Liver (tissue), 9 donors: ENCODE data around the gene PCDHGA3. TPM values are rescaled to one million over a fixed set of nuclear protein-coding genes. Genes with fewer than 3 reads are reported as not detected.

ENCODE experiments used
- DNase-seq: peaks from one replicate; pipeline ENCODE4 v3.0.0-alpha.2; 2017; ENCODE audit warnings: low spot score
- H3K27ac ChIP-seq, 2 donors: one replicate each; pipeline ENCODE4 v1.7.0; 2013; ENCODE audit warnings: inconsistent platforms in 2 of 2, low read length in 2 of 2, control low read depth in 1 of 2, low read depth in 1 of 2, mild to moderate bottlenecking in 1 of 2
- H3K27me3 ChIP-seq, 4 donors: one replicate each; pipeline versions ENCODE4 v1.6.1 to v1.7.0; 2013; ENCODE audit warnings: low read length in 3 of 4, inconsistent platforms in 1 of 4, mild to moderate bottlenecking in 1 of 4, moderate library complexity in 1 of 4; ENCODE audit not compliant: control insufficient read depth in 4 of 4, insufficient read depth in 4 of 4
- H3K36me3 ChIP-seq, 4 donors: one replicate each; pipeline versions ENCODE4 v1.6.1 to v1.7.0; 2013; ENCODE audit warnings: low read length in 3 of 4, mild to moderate bottlenecking in 3 of 4, low read depth in 1 of 4, moderate library complexity in 1 of 4; ENCODE audit not compliant: control insufficient read depth in 4 of 4, insufficient read depth in 3 of 4
- H3K4me1 ChIP-seq, 4 donors: one replicate each; pipeline versions ENCODE4 v1.6.1 to v1.7.0; 2013; ENCODE audit warnings: low read length in 3 of 4, mild to moderate bottlenecking in 3 of 4, moderate library complexity in 1 of 4; ENCODE audit not compliant: control insufficient read depth in 4 of 4, insufficient read depth in 4 of 4
- H3K4me3 ChIP-seq, 3 donors: one replicate each; pipeline versions ENCODE4 v1.6.1 to v1.7.0; 2013; ENCODE audit warnings: low read length in 3 of 3, control low read depth in 1 of 3, low read depth in 1 of 3, mild to moderate bottlenecking in 1 of 3
- H3K9ac ChIP-seq, 2 donors: one replicate each; pipeline ENCODE4 v1.7.0; 2013; ENCODE audit warnings: low read length in 2 of 2, mild to moderate bottlenecking in 2 of 2, moderate library complexity in 2 of 2, control low read depth in 1 of 2, low read depth in 1 of 2
- H3K9me3 ChIP-seq, 4 donors: one replicate each; pipeline versions ENCODE4 v1.6.1 to v1.7.0; 2013; ENCODE audit warnings: low read length in 3 of 4; ENCODE audit not compliant: control insufficient read depth in 4 of 4
- CTCF ChIP-seq: fragments of 150-350 bp; IDR thresholded peaks from 2 replicates; pipeline ENCODE4 v1.5.1; 2017; ENCODE audit warnings: improper control_type of control experiment, low read depth, low read length; ENCODE audit not compliant: missing input control
- EGR1 ChIP-seq, 2 donors: IDR thresholded peaks; 2 replicates each; pipeline ENCODE4 v1.6.1; 2016 to 2018; ENCODE audit warnings: antibody characterized with exemption in 2 of 2, low read depth in 2 of 2
- FOXA1 ChIP-seq: IDR thresholded peaks from 2 replicates; pipeline ENCODE4 v1.6.1; 2016; ENCODE audit warnings: antibody characterized with exemption
- FOXA2 ChIP-seq: IDR thresholded peaks from 2 replicates; pipeline ENCODE4 v1.6.1; 2016; ENCODE audit warnings: antibody characterized with exemption
- GABPA ChIP-seq, 2 donors: IDR thresholded peaks in 1 of 2; conservative IDR thresholded peaks in 1 of 2; 2 replicates each; pipeline ENCODE4 v1.6.1; 2016; ENCODE audit warnings: antibody characterized with exemption in 2 of 2, mild to moderate bottlenecking in 1 of 2, moderate library complexity in 1 of 2
- HNF4A ChIP-seq, 2 donors: conservative IDR thresholded peaks; 2 replicates each; pipeline ENCODE4 v1.6.1; 2016; ENCODE audit warnings: antibody characterized with exemption in 2 of 2, mild to moderate bottlenecking in 2 of 2
- HNF4G ChIP-seq: IDR thresholded peaks from 2 replicates; pipeline ENCODE4 v1.6.1; 2016; ENCODE audit warnings: antibody characterized with exemption
- JUND ChIP-seq, 2 donors: IDR thresholded peaks; 2 replicates each; pipeline ENCODE4 v1.6.1; 2016; ENCODE audit warnings: antibody characterized with exemption in 2 of 2
- MAX ChIP-seq: IDR thresholded peaks from 2 replicates; pipeline ENCODE4 v1.6.1; 2016; ENCODE audit warnings: antibody characterized with exemption
- NR2F2 ChIP-seq: IDR thresholded peaks from 2 replicates; pipeline ENCODE4 v1.6.1; 2016; ENCODE audit warnings: antibody characterized with exemption
- RAD21 ChIP-seq, 2 donors: IDR thresholded peaks; 2 replicates each; pipeline ENCODE4 v1.6.1; 2016; ENCODE audit warnings: antibody characterized with exemption in 2 of 2, mild to moderate bottlenecking in 2 of 2
- REST ChIP-seq: IDR thresholded peaks from 2 replicates; pipeline ENCODE4 v1.6.1; 2016; ENCODE audit warnings: antibody characterized with exemption, mild to moderate bottlenecking
- RXRA ChIP-seq, 2 donors: IDR thresholded peaks; 2 replicates each; pipeline ENCODE4 v1.6.1; 2017 to 2018; ENCODE audit warnings: antibody characterized with exemption in 2 of 2, mild to moderate bottlenecking in 1 of 2
- SP1 ChIP-seq: IDR thresholded peaks from 2 replicates; pipeline ENCODE4 v1.6.1; 2018; ENCODE audit warnings: antibody characterized with exemption, mild to moderate bottlenecking
- TAF1 ChIP-seq: conservative IDR thresholded peaks from 2 replicates; pipeline ENCODE4 v1.6.1; 2016; ENCODE audit warnings: antibody characterized with exemption, mild to moderate bottlenecking
- YY1 ChIP-seq: IDR thresholded peaks from 2 replicates; pipeline ENCODE4 v1.6.1; 2016; ENCODE audit warnings: antibody characterized with exemption, mild to moderate bottlenecking
- WGBS: extraction: QIAGEN DNeasy Blood & Tissue Kit; methylation state at CpG from one replicate; pipeline ENCODE4 v1.1.7; 2013; 5-methylcytosine and 5-hydroxymethylcytosine counted together
- polyA plus RNA-seq, 2 donors: library from polyadenylated mRNA; stranded (reverse) in 1 of 2; unstranded in 1 of 2; fragments of 200-250 nt in 1 of 2; fragments of >200 nt in 1 of 2; fragmentation: Nextera tagmentation in 1 of 2; extraction: Ambion mirVana in 1 of 2; gene quantifications; one replicate each; pipeline versions ENCODE4 v1.2.1 to v1.2.3, GENCODE V29; 2013 to 2015
- total RNA-seq, 2 donors: library from RNA; depleted of rRNA; stranded (reverse); fragments of >200 nt; gene quantifications; one replicate each; pipeline ENCODE4 v1.2.3, GENCODE V29; 2014
- TF ChIP-seq, protein P1 (sequence below): IDR thresholded peaks from 2 replicates; pipeline ENCODE4 v1.6.1; 2016; ENCODE audit warnings: antibody characterized with exemption
- TF ChIP-seq, protein P2 (sequence below): IDR thresholded peaks from 2 replicates; pipeline ENCODE4 v1.6.1; 2016; ENCODE audit warnings: antibody characterized with exemption
- donor health status: healthy.
- donor health status: healthy.
- donor health status: healthy.
- donor health status: healthy.
- donor health status: healthy.

PCDHGA3 gene
- total and polyA plus RNA-seq, 4 donors: 0.09 to 0.59 (median 0.29) TPM

DNA sequence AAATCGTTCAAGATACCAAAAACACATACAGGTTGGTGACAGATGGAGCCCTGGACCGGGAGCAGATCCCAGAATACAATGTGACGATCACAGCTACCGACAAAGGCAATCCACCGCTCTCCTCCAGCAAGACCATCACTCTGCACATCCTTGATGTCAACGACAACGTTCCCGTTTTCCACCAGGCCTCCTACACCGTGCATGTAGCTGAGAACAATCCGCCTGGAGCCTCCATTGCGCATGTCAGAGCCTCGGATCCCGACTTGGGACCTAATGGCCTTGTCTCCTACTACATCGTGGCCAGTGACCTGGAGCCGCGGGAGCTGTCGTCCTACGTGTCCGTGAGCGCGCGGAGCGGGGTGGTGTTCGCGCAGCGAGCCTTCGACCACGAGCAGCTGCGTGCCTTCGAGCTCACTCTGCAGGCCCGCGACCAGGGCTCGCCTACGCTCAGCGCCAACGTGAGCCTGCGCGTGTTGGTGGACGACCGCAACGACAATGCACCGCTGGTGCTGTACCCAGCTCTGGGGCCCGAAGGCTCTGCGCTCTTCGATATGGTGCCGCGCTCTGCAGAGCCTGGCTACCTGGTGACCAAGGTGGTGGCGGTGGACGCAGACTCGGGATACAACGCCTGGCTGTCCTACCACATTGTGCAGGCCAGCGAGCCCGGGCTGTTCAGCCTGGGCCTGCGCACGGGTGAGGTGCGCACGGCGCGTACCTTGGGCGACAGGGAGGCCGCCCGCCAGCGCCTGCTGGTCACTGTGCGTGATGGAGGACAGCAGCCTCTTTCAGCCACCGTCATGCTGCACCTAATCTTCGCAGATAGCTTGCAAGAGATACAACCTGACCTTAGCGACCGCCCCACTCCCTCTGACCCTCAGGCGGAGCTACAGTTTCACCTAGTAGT is 28.2 kb downstream of the PCDHGA3 start:
- TF ChIP-seq, protein P1, sequence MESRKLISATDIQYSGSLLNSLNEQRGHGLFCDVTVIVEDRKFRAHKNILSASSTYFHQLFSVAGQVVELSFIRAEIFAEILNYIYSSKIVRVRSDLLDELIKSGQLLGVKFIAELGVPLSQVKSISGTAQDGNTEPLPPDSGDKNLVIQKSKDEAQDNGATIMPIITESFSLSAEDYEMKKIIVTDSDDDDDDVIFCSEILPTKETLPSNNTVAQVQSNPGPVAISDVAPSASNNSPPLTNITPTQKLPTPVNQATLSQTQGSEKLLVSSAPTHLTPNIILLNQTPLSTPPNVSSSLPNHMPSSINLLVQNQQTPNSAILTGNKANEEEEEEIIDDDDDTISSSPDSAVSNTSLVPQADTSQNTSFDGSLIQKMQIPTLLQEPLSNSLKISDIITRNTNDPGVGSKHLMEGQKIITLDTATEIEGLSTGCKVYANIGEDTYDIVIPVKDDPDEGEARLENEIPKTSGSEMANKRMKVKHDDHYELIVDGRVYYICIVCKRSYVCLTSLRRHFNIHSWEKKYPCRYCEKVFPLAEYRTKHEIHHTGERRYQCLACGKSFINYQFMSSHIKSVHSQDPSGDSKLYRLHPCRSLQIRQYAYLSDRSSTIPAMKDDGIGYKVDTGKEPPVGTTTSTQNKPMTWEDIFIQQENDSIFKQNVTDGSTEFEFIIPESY: no peak
- TF ChIP-seq FOXA1 (no peak), JUND (IDR thresholded peaks at IDR 0.05) (no peak), RXRA (IDR thresholded peaks at IDR 0.05) (no peak), NR2F2 (no peak), CTCF (no peak), SP1 (no peak), FOXA2 (no peak), EGR1 (IDR thresholded peaks at IDR 0.05; ENCODE audit: low read depth in 2 of 2) (no peak), REST (no peak), HNF4A (conservative IDR thresholded peaks at IDR 0.05) (no peak), RAD21 (IDR thresholded peaks at IDR 0.05) (no peak), YY1 (no peak), MAX (no peak), GABPA (IDR thresholded peaks at IDR 0.05 in 1 of 2, conservative IDR thresholded peaks at IDR 0.05 in 1 of 2) (no peak), TAF1 (no peak), HNF4G (no peak)
- TF ChIP-seq, protein P2, sequence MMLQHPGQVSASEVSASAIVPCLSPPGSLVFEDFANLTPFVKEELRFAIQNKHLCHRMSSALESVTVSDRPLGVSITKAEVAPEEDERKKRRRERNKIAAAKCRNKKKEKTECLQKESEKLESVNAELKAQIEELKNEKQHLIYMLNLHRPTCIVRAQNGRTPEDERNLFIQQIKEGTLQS: no peak
- no peak for DNase-seq
- no peaks in the 10 kb centered on the region for H3K36me3 ChIP-seq
- WGBS: 30% methylated on average over 69 of the region's 69 CpGs
- H3K27ac ChIP-seq: no peak overlapping the region
- no peak overlapping the region for H3K9ac ChIP-seq
- H3K27me3 ChIP-seq: peaks cover 0 to 5% (median 0%) of the 10 kb centered on the region in 4 donors
- H3K4me3 ChIP-seq: peak overlapping the region in 2 of 3 donors; percentile 44 to 50
- H3K4me1 ChIP-seq: no peaks in the 10 kb centered on the region
- peaks cover 35 to 73% (median 53%) of the 10 kb centered on the region in 4 donors for H3K9me3 ChIP-seq
